Uterus (tissue), 2 donors: ENCODE results near the gene SNAPC2.

Experiments
- POLR2A ChIP-seq, 2 donors: fragments of 450-650 bp; IDR thresholded peaks; one replicate each; pipeline ENCODE4 v1.6.1; 2016; ENCODE audit warnings: antibody characterized with exemption in 2 of 2, mild to moderate bottlenecking in 1 of 2, moderate library complexity in 1 of 2
- TF ChIP-seq, protein P1 (sequence below), 4 experiments: fragments of 200-600 bp in 2 of 4; fragments of 450-650 bp in 2 of 4; sonication (generic) in 2 of 4; IDR thresholded peaks; one replicate each; pipeline ENCODE4 v1.5.1; 2016 to 2019; ENCODE audit warnings: antibody characterized with exemption in 4 of 4, mild to moderate bottlenecking in 2 of 4, moderate library complexity in 1 of 4

DNA sequence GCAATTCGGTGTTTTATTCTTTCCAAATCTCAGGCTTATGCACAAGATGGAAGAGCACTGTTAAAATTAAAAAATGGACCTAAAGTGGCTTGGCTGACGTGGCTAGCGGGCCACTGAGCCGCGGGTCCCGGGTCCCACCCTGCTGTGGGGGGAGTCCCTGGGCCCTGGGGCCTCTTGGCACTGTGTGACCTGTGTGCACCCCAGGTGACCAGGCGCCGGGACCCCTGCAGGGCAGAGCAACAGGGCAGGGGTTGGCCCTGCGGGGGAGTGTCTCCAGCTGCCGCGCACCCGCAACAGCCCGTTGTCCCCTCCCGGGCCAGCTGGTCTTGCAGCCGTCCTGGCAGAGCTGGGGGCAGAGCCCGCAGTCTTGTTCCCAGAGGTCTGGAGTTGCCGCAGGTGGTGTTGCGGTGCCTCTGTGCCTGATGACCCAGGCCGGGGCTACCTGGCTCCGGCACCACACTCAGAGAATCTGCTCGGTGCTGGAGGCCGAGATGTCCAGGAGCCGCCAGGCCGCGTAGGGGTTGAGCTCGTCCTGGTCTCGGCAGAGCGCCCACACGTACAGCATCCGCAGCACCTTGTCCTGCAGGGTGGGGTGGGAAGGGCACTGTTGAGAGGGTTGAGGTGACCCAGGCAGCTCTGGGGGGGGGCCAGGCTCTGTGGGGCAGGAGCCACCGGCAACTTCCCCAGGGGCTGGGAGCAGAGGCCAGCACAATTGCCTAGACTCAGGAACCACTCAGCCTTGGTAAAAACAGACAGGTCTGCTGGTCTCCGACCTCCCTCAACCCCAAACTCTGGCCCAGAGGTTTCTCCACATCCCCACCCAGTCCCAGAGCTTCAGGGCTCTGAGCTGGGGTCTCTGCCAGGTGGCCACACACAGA, 6.8 kb downstream of the SNAPC2 start:
- TF ChIP-seq, protein P1, sequence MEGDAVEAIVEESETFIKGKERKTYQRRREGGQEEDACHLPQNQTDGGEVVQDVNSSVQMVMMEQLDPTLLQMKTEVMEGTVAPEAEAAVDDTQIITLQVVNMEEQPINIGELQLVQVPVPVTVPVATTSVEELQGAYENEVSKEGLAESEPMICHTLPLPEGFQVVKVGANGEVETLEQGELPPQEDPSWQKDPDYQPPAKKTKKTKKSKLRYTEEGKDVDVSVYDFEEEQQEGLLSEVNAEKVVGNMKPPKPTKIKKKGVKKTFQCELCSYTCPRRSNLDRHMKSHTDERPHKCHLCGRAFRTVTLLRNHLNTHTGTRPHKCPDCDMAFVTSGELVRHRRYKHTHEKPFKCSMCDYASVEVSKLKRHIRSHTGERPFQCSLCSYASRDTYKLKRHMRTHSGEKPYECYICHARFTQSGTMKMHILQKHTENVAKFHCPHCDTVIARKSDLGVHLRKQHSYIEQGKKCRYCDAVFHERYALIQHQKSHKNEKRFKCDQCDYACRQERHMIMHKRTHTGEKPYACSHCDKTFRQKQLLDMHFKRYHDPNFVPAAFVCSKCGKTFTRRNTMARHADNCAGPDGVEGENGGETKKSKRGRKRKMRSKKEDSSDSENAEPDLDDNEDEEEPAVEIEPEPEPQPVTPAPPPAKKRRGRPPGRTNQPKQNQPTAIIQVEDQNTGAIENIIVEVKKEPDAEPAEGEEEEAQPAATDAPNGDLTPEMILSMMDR (IDR thresholded peaks at IDR 0.05), result no peak
- TF ChIP-seq POLR2A (IDR thresholded peaks at IDR 0.05), result no peak
